Subcutaneous abdominal adipose tissue (tissue), 5 donors: ENCODE data around the gene PDE4D.

Experiments used
- H3K27ac ChIP-seq: one replicate; pipeline ENCODE4 v1.7.0; 2013; ENCODE audit warnings: low read depth, mild to moderate bottlenecking, inconsistent platforms, low read length, moderate library complexity
- H3K27me3 ChIP-seq, 5 donors: one replicate each; pipeline ENCODE4 v1.7.0; 2013; ENCODE audit warnings: low read length in 5 of 5, inconsistent platforms in 1 of 5; ENCODE audit not compliant: control insufficient read depth in 5 of 5, insufficient read depth in 4 of 5
- H3K36me3 ChIP-seq, 5 donors: one replicate each; pipeline ENCODE4 v1.7.0; 2013; ENCODE audit warnings: low read length in 5 of 5; ENCODE audit not compliant: control insufficient read depth in 5 of 5, insufficient read depth in 5 of 5
- H3K4me1 ChIP-seq, 5 donors: one replicate each; pipeline ENCODE4 v1.7.0; 2013; ENCODE audit warnings: low read length in 5 of 5, mild to moderate bottlenecking in 3 of 5, moderate library complexity in 1 of 5; ENCODE audit not compliant: control insufficient read depth in 5 of 5, insufficient read depth in 5 of 5
- H3K4me3 ChIP-seq, 5 donors: one replicate each; pipeline ENCODE4 v1.7.0; 2013; ENCODE audit warnings: low read length in 5 of 5, low read depth in 1 of 5
- H3K9ac ChIP-seq, 5 donors: one replicate each; pipeline ENCODE4 v1.7.0; 2013; ENCODE audit warnings: low read length in 5 of 5, mild to moderate bottlenecking in 4 of 5, moderate library complexity in 3 of 5
- H3K9me3 ChIP-seq, 5 donors: one replicate each; pipeline ENCODE4 v1.7.0; 2013; ENCODE audit warnings: low read length in 5 of 5; ENCODE audit not compliant: control insufficient read depth in 5 of 5
- donor health status: healthy.
- donor health status: healthy.
- donor health status: healthy.
- donor health status: healthy.
- donor health status: healthy.

PDE4D gene

DNA sequence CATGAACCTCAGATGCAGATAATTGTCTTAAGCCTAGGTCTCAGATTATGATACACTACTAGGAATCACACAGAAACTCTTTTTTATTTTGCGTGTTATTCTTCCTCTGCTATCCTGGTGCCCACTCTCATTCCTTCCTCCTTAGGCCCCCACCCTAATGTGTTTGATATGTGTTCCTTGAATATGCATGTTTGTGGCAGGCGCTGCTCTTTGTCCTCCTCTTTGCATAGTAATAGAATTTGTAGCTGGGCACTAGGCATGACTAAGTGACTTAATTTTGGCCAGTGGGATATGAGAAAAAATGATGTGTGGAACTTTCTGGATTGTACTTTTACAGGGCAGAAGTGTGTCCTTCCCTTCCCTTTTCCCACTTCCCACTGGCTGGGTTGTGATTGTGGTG, 965.6 kb downstream of the PDE4D start:
- no peaks in the 10 kb centered on the region for H3K9me3 ChIP-seq
- H3K27ac ChIP-seq, result no peak overlapping the region
- peaks cover 0 to 3% (median 0%) of the 10 kb centered on the region in 5 donors for H3K27me3 ChIP-seq
- H3K9ac ChIP-seq, result no peak overlapping the region
- peaks cover 0 to 9% (median 3%) of the 10 kb centered on the region in 5 donors for H3K4me1 ChIP-seq
- no peaks in the 10 kb centered on the region for H3K36me3 ChIP-seq
- H3K4me3 ChIP-seq, result no peak overlapping the region

DNA sequence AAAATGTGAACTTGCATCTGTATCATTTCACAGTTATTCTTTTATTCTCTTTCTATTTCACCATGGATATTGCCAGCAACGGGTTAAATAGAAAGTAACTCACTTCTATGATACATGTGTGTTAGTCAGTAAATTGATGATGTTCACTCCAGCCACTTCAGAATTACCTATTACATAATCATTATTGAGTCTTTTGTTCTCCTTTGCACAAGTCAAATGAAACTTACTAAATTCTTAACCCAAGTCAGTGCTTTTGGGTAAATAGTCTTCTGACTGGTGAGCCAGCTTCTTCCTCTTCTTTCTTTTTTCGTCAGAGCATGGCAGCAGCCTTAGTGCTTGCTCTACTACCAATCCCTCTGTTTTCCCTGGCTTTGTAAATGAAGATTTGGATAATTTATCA, 966.3 kb downstream of the PDE4D start:
- Histone ChIP-seq H3K27ac (no peak overlapping the region), H3K9ac (no peak overlapping the region), H3K9me3 (no peaks in the 10 kb centered on the region), H3K4me1 (peaks cover 2 to 17% (median 9%) of the 10 kb centered on the region in 5 donors), H3K4me3 (no peak overlapping the region), H3K27me3 (peaks cover 0 to 3% (median 0%) of the 10 kb centered on the region in 5 donors), H3K36me3 (no peaks in the 10 kb centered on the region)

DNA sequence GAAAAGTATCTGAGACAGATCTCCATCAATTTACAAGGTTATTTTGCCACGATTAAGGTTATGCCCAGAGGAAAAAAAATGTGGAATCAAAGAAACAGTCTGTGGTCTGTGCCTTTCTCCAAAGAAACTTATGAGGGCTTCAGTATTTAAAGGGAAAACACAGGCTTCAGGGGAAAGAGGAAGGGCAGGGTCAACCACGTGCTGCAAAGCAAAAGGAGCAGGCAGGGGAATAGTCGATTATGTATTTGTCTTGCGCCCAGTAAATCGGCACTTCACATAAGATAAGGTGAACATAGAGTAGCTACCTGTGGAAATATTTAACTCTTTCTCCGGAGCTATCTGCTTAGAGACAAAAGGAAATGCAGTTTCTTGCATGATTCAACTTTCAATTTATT, 967.0 kb downstream of the PDE4D start:
- H3K4me3 ChIP-seq, result no peak overlapping the region
- peaks cover 2 to 17% (median 11%) of the 10 kb centered on the region in 5 donors for H3K4me1 ChIP-seq
- H3K36me3 ChIP-seq, result no peaks in the 10 kb centered on the region
- H3K27ac ChIP-seq, result no peak overlapping the region
- H3K9me3 ChIP-seq, result no peaks in the 10 kb centered on the region
- peaks cover 0 to 3% (median 0%) of the 10 kb centered on the region in 5 donors for H3K27me3 ChIP-seq
- H3K9ac ChIP-seq, result no peak overlapping the region

DNA sequence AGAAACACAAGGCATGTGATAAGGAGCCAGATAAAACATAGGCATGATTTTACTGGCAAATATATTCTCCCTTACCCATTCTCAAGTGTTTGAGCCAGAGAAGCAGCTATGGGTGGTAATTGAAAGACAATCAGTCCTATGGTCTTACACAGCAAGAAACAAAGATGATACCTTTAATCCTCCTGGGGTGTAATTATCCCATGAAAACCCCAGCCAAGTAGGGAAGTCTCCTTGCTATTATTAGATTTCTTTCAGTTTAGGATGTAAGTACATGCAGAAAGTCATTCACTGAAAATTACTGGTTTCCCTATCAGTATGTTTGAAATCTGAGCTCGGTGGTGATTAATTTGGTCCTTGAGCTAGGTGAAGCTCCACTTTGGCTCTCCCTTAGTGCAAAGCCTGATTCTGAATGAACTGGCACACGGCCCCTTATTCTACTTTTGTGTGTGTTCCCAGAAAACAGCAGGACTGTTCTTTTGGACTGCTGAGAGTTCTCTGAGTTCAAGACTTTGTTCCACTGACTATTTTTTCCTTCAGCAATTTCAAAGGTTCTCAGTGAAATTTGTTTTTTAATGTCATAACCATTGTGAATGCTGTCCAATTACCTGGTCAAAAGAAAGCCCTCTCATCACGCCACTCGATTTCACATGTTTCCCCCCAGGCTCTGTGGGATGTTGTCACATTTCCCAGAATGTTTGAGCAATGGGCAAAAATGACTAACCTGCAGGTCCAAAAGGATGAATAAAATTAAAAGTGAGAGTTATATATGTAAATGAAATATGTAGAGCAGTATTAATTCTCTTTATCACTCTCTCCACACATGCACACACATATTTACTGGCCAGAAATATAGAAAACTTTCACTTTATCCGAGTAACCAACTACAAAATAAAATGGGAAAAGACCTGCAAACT, 967.6 kb downstream of the PDE4D start:
- Histone ChIP-seq H3K9ac (no peak overlapping the region), H3K4me3 (no peak overlapping the region), H3K27me3 (peaks cover 0 to 3% (median 0%) of the 10 kb centered on the region in 5 donors), H3K4me1 (peaks cover 2 to 17% (median 11%) of the 10 kb centered on the region in 5 donors), H3K9me3 (no peaks in the 10 kb centered on the region), H3K36me3 (no peaks in the 10 kb centered on the region), H3K27ac (no peak overlapping the region)

DNA sequence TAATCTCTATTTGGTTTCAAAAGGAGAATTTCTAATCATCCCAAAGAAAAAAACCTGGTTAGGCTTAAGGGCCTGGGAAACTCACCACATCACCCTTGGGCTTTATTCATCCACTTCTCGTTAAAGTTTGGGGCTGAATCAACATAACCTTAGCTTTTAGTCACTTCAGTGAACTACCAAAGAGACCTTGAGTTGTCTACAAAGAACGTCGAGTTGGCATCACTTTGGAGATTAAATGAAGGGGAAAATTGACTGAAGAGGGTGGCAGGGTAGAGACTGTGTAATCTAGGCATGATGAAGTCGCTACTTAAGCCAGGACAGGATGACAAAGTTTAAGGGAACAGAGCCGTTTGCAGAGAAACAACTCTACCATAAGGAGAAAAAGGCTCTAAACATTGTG, 969.2 kb downstream of the PDE4D start:
- Histone ChIP-seq H3K27ac (no peak overlapping the region), H3K9me3 (no peaks in the 10 kb centered on the region), H3K9ac (no peak overlapping the region), H3K36me3 (no peaks in the 10 kb centered on the region), H3K4me1 (peaks cover 2 to 17% (median 11%) of the 10 kb centered on the region in 5 donors), H3K4me3 (no peak overlapping the region), H3K27me3 (peaks cover 0 to 3% (median 0%) of the 10 kb centered on the region in 5 donors)

DNA sequence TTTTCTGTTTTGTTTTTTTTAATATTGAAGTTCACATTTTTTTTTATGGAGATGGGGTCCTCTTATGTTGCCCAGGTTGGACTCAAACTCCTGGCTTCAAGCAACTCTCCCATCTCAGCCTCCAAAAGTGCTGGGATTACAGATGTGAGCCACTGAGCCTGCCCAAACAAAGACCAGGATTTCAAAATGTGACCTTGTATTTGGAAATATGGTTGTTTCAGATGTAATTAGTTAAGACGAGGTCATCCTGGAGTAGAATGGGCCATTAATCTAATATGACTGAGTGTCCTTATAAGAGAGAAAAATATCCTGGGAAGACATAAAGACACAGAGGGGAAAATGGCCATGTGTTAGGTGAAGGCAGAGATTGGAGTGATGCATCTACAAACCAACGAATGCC, 970.2 kb downstream of the PDE4D start:
- H3K27me3 ChIP-seq, result peaks cover 0 to 3% (median 0%) of the 10 kb centered on the region in 5 donors
- H3K4me3 ChIP-seq, result no peak overlapping the region
- H3K27ac ChIP-seq, result no peak overlapping the region
- peaks cover 2 to 17% (median 11%) of the 10 kb centered on the region in 5 donors for H3K4me1 ChIP-seq
- H3K9me3 ChIP-seq, result no peaks in the 10 kb centered on the region
- H3K36me3 ChIP-seq, result no peaks in the 10 kb centered on the region
- no peak overlapping the region for H3K9ac ChIP-seq

DNA sequence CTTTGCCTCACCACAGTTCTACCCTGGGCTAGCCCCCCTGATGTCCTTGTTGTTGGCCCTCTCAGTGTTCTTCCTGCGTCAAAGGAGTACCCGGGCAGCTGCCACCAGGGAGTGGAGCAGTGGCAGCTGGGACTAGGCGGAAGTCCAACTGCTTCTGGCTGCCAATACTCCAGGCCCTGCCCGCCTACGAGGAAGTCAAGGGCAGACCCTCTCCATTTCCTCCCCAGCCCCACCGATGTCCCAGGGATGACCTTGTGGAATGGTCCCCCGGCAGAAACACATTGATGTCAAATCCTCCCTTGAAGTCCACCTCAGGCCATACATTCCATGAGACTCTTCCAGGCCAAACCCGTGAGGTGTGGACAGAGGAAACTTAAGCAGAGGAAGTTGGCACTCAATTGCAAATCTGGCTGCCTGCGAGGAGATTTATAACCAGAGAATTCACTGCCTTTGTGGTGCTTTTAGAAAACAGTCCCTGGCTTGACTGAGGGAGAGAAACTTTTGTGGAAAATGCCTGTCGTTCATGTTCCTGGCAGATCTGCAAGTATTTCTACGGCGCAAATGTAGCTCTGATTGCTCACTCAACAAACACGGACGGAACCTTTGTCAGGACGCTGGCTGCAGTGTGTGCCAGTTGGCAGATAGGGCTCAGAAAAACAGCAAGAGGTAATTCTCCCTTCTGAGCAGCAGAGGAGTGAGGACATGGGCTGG, 970.9 kb downstream of the PDE4D start:
- H3K36me3 ChIP-seq, result no peaks in the 10 kb centered on the region
- H3K9me3 ChIP-seq, result no peaks in the 10 kb centered on the region
- peak overlapping the region in 4 of 5 donors; percentile 13 to 61 (median 38) for H3K4me3 ChIP-seq
- H3K27ac ChIP-seq, result peak overlapping the region; percentile 2
- peak overlapping the region in 2 of 5 donors; percentile 7 to 37 for H3K9ac ChIP-seq
- H3K4me1 ChIP-seq, result peaks cover 2 to 17% (median 11%) of the 10 kb centered on the region in 5 donors
- H3K27me3 ChIP-seq, result no peaks in the 10 kb centered on the region

DNA sequence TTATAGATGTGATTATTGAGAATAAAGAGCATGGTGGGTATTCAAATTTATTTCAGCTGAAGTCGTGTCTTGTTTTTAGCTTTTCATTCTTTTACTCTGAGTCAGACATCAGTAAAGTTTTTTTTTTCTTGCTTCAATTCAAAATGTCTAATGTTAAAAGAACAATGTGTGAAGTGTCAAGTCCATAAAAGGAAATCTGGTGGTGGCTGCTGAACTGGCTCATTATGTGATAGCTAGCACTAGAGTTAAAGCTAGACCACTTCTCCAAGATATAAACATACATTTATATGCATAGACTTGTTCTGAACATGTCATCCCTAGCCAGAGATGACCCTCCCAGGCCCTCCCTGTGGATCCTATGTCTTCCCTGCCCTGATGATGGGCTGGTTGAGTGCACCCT, 972.4 kb downstream of the PDE4D start:
- Histone ChIP-seq H3K9me3 (no peaks in the 10 kb centered on the region), H3K27ac (no peak overlapping the region), H3K36me3 (no peaks in the 10 kb centered on the region), H3K9ac (no peak overlapping the region), H3K4me3 (no peak overlapping the region), H3K4me1 (peaks cover 2 to 13% (median 10%) of the 10 kb centered on the region in 5 donors), H3K27me3 (no peaks in the 10 kb centered on the region)

DNA sequence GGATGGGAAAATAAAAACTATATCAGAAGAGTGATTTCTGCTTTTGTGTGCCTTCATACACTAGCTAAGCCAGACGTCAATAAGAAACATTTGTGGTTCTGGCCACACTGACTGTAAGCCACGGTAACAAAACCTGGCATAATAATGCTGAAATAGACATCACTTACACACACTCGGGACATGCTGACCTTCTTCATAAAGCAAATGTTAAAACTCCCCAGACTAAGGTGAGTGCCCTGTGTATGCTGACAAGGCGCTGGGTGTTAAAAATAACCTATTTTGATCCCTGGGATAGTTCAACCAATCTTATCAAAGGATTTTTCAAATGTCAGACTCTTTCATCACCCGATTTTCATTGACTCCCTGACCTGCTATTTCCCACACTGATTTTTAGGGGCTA, 973.7 kb downstream of the PDE4D start:
- Histone ChIP-seq H3K4me1 (peaks cover 2 to 13% (median 10%) of the 10 kb centered on the region in 5 donors), H3K27me3 (no peaks in the 10 kb centered on the region)

More for the DNA sequence above, 973.7 kb downstream of the PDE4D start:
- Histone ChIP-seq H3K9me3 (no peaks in the 10 kb centered on the region), H3K9ac (no peak overlapping the region), H3K27ac (no peak overlapping the region), H3K36me3 (no peaks in the 10 kb centered on the region), H3K4me3 (no peak overlapping the region)
